Measurements from ENCODE around the gene KRTAP10-5.

DNA sequence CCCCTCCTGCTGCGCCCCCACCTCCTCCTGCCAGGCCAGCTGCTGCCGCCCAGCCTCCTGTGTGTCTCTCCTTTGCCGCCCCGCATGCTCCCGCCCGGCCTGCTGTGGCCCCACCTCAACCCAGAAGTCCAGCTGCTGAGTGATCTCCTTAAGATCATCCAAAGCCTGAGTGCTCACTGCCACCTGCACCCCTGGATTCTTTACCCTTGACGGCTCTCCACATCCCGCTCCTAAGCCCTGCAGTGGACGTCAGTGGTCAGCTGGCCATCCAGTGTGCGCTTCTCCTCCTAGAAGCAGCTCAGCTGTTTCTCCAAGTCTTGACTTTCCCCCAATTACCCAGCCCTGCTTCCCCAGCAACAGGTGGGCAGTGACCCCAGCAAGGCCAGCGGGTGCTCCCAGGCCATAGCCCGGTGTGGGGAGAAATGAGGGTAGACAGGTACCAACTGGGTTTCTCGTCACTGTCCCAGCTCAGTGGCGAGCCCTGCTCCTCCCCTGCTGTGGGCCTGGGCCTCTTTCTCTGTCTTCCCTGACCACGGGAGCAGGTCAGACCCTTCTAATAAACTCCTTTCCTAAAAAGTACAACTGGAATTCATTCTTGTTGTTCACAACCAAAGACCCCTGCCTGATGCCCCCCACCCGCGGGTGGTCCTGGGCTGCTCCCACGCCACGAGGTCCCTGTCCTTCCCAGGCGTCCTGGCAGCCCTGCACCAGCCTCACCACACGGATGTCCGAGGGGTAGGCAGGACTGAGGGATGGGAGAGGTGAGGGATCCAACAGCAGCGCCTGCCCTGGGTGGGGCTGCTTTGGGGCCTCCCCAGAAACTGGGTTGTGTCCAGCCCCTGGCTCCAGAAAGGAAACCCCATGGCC is 21.4 kb upstream of the KRTAP10-5 start:
- TF ChIP-seq, protein P1, sequence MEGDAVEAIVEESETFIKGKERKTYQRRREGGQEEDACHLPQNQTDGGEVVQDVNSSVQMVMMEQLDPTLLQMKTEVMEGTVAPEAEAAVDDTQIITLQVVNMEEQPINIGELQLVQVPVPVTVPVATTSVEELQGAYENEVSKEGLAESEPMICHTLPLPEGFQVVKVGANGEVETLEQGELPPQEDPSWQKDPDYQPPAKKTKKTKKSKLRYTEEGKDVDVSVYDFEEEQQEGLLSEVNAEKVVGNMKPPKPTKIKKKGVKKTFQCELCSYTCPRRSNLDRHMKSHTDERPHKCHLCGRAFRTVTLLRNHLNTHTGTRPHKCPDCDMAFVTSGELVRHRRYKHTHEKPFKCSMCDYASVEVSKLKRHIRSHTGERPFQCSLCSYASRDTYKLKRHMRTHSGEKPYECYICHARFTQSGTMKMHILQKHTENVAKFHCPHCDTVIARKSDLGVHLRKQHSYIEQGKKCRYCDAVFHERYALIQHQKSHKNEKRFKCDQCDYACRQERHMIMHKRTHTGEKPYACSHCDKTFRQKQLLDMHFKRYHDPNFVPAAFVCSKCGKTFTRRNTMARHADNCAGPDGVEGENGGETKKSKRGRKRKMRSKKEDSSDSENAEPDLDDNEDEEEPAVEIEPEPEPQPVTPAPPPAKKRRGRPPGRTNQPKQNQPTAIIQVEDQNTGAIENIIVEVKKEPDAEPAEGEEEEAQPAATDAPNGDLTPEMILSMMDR (IDR thresholded peaks at IDR 0.05) = no peak
- TF ChIP-seq POLR2A (IDR thresholded peaks at IDR 0.05) = no peak

Measured in adrenal gland (tissue), 5 donors.